GM23338 (cell line): ENCODE data around the gene ZMAT5.

Source experiments
- CREB1 ChIP-seq: fragments of 250-450 bp; sonication (Bioruptor Pico); IDR thresholded peaks from 2 replicates; pipeline ENCODE4 v1.5.0; 2020; ENCODE audit warnings: low read depth, mild to moderate bottlenecking, moderate library complexity
- CTCF ChIP-seq, 2 experiments: fragments of 200-600 bp in 1 of 2; sonication (generic) in 1 of 2; conservative IDR thresholded peaks; 2 replicates each; pipeline versions ENCODE4 v1.5.1 to v1.6.1; 2016 to 2017; ENCODE audit warnings: antibody characterized with exemption in 2 of 2, low read depth in 2 of 2, mild to moderate bottlenecking in 2 of 2, moderate library complexity in 1 of 2
- EZH2 ChIP-seq: fragments of 200-600 bp; sonication (generic); IDR thresholded peaks from one replicate; pipeline ENCODE4 v1.8.0; 2017; ENCODE audit warnings: antibody characterized with exemption, mild to moderate bottlenecking, low read depth; ENCODE audit not compliant: unreplicated experiment
- EZH2phosphoT487 ChIP-seq: fragments of 200-600 bp; sonication (generic); IDR thresholded peaks from one replicate; pipeline ENCODE4 v1.8.1; 2018; ENCODE audit warnings: antibody characterized with exemption; ENCODE audit not compliant: unreplicated experiment
- POLR2AphosphoS5 ChIP-seq: IDR thresholded peaks from 2 replicates; pipeline ENCODE4 v1.6.1; 2016; ENCODE audit warnings: antibody characterized with exemption, low read depth
- REST ChIP-seq: IDR thresholded peaks from one replicate; pipeline ENCODE4 v1.6.1; 2018; ENCODE audit warnings: antibody characterized with exemption; ENCODE audit not compliant: unreplicated experiment
- ZNF331 ChIP-seq: fragments of 250-450 bp; sonication (Bioruptor Pico); IDR thresholded peaks from 2 replicates; pipeline ENCODE4 v1.5.0; 2020; ENCODE audit warnings: low read depth, mild to moderate bottlenecking, moderate library complexity

GRCh38 chr22:29740216-29740615, 26.6 kb downstream of the ZMAT5 start:
- TF ChIP-seq ZNF331 (CRISPR knock-in tag) (no peak), CTCF (conservative IDR thresholded peaks at IDR 0.05; ENCODE audit: low read depth in 2 of 2) (no peak), CREB1 (CRISPR knock-in tag) (no peak), REST (no peak), EZH2 (no peak), POLR2AphosphoS5 (no peak), EZH2phosphoT487 (no peak)
